DOHH2 (cell line): ENCODE measurements around the gene TIAM2.
"Not testable (repeated sequence)": the region's sequence is repeated elsewhere in the genome, so short reads cannot be mapped to it uniquely, and the experiment has no call there.

ENCODE experiments used
- EZH2phosphoT487 ChIP-seq: fragments of 200-600 bp; sonication (generic); IDR thresholded peaks from 2 replicates; pipeline ENCODE4 v1.6.1; 2017; ENCODE audit warnings: borderline replicate concordance, mild to moderate bottlenecking, antibody characterized with exemption, low read length, moderate library complexity, mixed read lengths
- TF ChIP-seq, protein P1 (sequence below): fragments of 200-600 bp; sonication (generic); IDR thresholded peaks from one replicate; pipeline ENCODE4 v1.5.1; 2014; ENCODE audit warnings: antibody characterized with exemption, mild to moderate bottlenecking, low read depth, low read length; ENCODE audit not compliant: poor library complexity, severe bottlenecking

DNA sequence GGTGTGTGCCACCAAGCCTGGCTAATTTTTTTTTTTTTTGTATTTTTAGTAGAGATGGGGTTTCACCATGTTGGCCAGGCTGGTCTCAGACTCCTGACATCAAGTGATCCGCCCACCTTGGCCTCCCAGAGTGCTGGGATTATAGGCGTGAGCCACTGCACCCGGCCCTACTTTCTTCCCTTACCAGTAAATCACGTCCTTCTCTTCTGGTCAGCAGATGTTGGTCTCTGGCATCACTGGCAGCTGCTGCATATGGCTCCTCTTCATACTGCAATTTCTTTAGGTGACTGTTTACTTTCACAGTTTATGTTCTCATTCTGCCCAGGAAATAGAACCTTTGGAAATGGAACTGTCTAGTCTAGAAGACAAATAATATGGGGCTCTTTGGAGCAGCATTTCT is 235.9 kb downstream of the TIAM2 start:
- TF ChIP-seq, protein P1, sequence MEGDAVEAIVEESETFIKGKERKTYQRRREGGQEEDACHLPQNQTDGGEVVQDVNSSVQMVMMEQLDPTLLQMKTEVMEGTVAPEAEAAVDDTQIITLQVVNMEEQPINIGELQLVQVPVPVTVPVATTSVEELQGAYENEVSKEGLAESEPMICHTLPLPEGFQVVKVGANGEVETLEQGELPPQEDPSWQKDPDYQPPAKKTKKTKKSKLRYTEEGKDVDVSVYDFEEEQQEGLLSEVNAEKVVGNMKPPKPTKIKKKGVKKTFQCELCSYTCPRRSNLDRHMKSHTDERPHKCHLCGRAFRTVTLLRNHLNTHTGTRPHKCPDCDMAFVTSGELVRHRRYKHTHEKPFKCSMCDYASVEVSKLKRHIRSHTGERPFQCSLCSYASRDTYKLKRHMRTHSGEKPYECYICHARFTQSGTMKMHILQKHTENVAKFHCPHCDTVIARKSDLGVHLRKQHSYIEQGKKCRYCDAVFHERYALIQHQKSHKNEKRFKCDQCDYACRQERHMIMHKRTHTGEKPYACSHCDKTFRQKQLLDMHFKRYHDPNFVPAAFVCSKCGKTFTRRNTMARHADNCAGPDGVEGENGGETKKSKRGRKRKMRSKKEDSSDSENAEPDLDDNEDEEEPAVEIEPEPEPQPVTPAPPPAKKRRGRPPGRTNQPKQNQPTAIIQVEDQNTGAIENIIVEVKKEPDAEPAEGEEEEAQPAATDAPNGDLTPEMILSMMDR = not testable (repeated sequence)
- TF ChIP-seq EZH2phosphoT487 = not testable (repeated sequence)
